IMR-90 (cell line): ENCODE measurements around the gene HTR3C. TPM values are rescaled to one million over a fixed set of nuclear protein-coding genes. Genes with fewer than 3 reads are reported as not detected.

Experiments used
- ATAC-seq: fragments of 200-7000 bp; cut with Tn5 transposase; 2 replicates; pipeline ENCODE4 v1.9.1; 2020; ENCODE audit warnings: low read depth, mild to moderate bottlenecking, moderate library complexity
- BruUV-seq: library from RNA; stranded (reverse); fragments of 400-500 nt; replicated peaks from 2 replicates; lab custom pipeline; 2021; lab: Mats Ljungman, UMichigan
- CTCF ChIA-PET: fragments of 300-600 bp; formaldehyde crosslinking; extraction: SDS; loops from one replicate; lab custom pipeline; 2021; ENCODE audit warnings: antibody characterized with exemption; lab: Yijun Ruan, JAX
- POLR2A ChIA-PET: fragments of 300-600 bp; sonication (Branson Sonifier 250); formaldehyde crosslinking; loops from one replicate; lab custom pipeline; 2022; ENCODE audit warnings: antibody characterized with exemption; ENCODE audit not compliant: unreplicated experiment; lab: Charles Lee
- DNase-seq: peaks from one replicate; pipeline ENCODE4 v3.0.0; 2013
- H2AFZ ChIP-seq: replicated peaks from 2 replicates; pipeline ENCODE3; 2013; ENCODE audit warnings: low read length, mild to moderate bottlenecking; ENCODE audit not compliant: poor library complexity
- H2AK5ac ChIP-seq: 2 replicates; pipeline ENCODE4 v1.6.1; 2013; ENCODE audit warnings: low read depth, low read length, inconsistent platforms
- H2AK9ac ChIP-seq: replicated peaks from 2 replicates; pipeline ENCODE3; 2013; ENCODE audit warnings: mild to moderate bottlenecking, low read depth, low read length, moderate library complexity; ENCODE audit not compliant: poor library complexity
- H2BK120ac ChIP-seq: 2 replicates; pipeline ENCODE4 v1.6.1; 2013; ENCODE audit warnings: low read depth, low read length, inconsistent platforms
- H2BK15ac ChIP-seq: 3 replicates; pipeline ENCODE4 v1.6.1; 2013; ENCODE audit warnings: low read depth, low read length, inconsistent platforms
- H2BK20ac ChIP-seq: 2 replicates; pipeline ENCODE4 v1.6.1; 2013; ENCODE audit warnings: low read depth, mild to moderate bottlenecking, inconsistent platforms, low read length, moderate library complexity
- H2BK5ac ChIP-seq: 2 replicates; pipeline ENCODE4 v1.6.1; 2013; ENCODE audit warnings: mild to moderate bottlenecking, low read depth, low read length, inconsistent platforms; ENCODE audit not compliant: poor library complexity, severe bottlenecking
- H3K14ac ChIP-seq: replicated peaks from 2 replicates; pipeline ENCODE4 v1.6.1; 2013; ENCODE audit warnings: low read depth, low read length, inconsistent platforms
- H3K18ac ChIP-seq: 2 replicates; pipeline ENCODE4 v1.6.1; 2013; ENCODE audit warnings: low read depth, low read length, control low read depth
- H3K23ac ChIP-seq: 2 replicates; pipeline ENCODE4 v1.6.1; 2013; ENCODE audit warnings: low read depth, low read length, inconsistent platforms
- H3K27ac ChIP-seq: 2 replicates; pipeline ENCODE4 v1.5.1; 2013; ENCODE audit warnings: mild to moderate bottlenecking, control low read depth, low read length; ENCODE audit not compliant: insufficient read depth
- H3K27me3 ChIP-seq: 2 replicates; pipeline ENCODE4 v1.6.1; 2013; ENCODE audit warnings: low read length; ENCODE audit not compliant: control insufficient read depth, insufficient read depth
- H3K36me3 ChIP-seq: 2 replicates; pipeline ENCODE4 v1.6.1; 2013; ENCODE audit warnings: low read length, mixed read lengths; ENCODE audit not compliant: control insufficient read depth, insufficient read depth
- H3K4ac ChIP-seq: 2 replicates; pipeline ENCODE4 v1.6.1; 2013; ENCODE audit warnings: low read depth, low read length, inconsistent platforms
- H3K4me1 ChIP-seq: 2 replicates; pipeline ENCODE4 v1.6.1; 2013; ENCODE audit warnings: low read length, mixed read lengths; ENCODE audit not compliant: control insufficient read depth, insufficient read depth
- H3K4me2 ChIP-seq: 2 replicates; pipeline ENCODE4 v1.6.1; 2013; ENCODE audit warnings: low read depth, mild to moderate bottlenecking, control low read depth, low read length, moderate library complexity
- H3K4me3 ChIP-seq: 2 replicates; pipeline ENCODE4 v1.5.1; 2013; ENCODE audit warnings: low read depth, mild to moderate bottlenecking, control low read depth, low read length, moderate library complexity; ENCODE audit not compliant: insufficient read depth
- H3K56ac ChIP-seq: 2 replicates; pipeline ENCODE4 v1.6.1; 2013; ENCODE audit warnings: low read length, inconsistent platforms; ENCODE audit not compliant: insufficient read depth; ENCODE audit errors: extremely low read depth
- H3K79me1 ChIP-seq, 2 experiments: 2 replicates each; pipeline ENCODE4 v1.6.1; 2013; ENCODE audit warnings: low read length in 2 of 2, inconsistent platforms in 1 of 2, low read depth in 1 of 2
- H3K9ac ChIP-seq: 2 replicates; pipeline ENCODE4 v1.6.1; 2013; ENCODE audit warnings: low read depth, low read length, control low read depth
- H3K9me1 ChIP-seq: 2 replicates; pipeline ENCODE4 v1.6.1; 2013; ENCODE audit warnings: low read length, inconsistent platforms; ENCODE audit not compliant: insufficient read depth
- H3K9me3 ChIP-seq: 2 replicates; pipeline ENCODE4 v1.6.1; 2013; ENCODE audit warnings: low read length; ENCODE audit not compliant: control insufficient read depth, insufficient read depth
- H4K20me1 ChIP-seq: 2 replicates; pipeline ENCODE4 v1.6.1; 2013; ENCODE audit warnings: low read length, inconsistent platforms; ENCODE audit not compliant: insufficient read depth
- H4K5ac ChIP-seq: 2 replicates; pipeline ENCODE4 v1.6.1; 2013; ENCODE audit warnings: mild to moderate bottlenecking, low read depth, low read length, control low read depth
- H4K8ac ChIP-seq, 2 experiments: 2 replicates each; pipeline ENCODE4 v1.6.1; 2013; ENCODE audit warnings: low read depth in 2 of 2, low read length in 2 of 2, control low read depth in 1 of 2, inconsistent platforms in 1 of 2
- H4K91ac ChIP-seq: 2 replicates; pipeline ENCODE4 v1.6.1; 2013; ENCODE audit warnings: low read depth, low read length, inconsistent platforms; ENCODE audit not compliant: insufficient read depth
- FOS ChIP-seq: fragments of 150-350 bp; IDR thresholded peaks from 2 replicates; pipeline ENCODE4 v1.6.1; 2016; ENCODE audit warnings: low read depth, low read length
- MAFK ChIP-seq: IDR thresholded peaks from 2 replicates; pipeline ENCODE4 v1.6.1; 2012; ENCODE audit warnings: low read depth, low read length, improper control_type of control experiment
- MAZ ChIP-seq: IDR thresholded peaks from 2 replicates; pipeline ENCODE4 v1.6.1; 2012; ENCODE audit warnings: low read depth, mild to moderate bottlenecking, low read length, improper control_type of control experiment, moderate library complexity, borderline replicate concordance
- POLR2A ChIP-seq: IDR thresholded peaks from 2 replicates; pipeline ENCODE4 v1.6.1; 2012; ENCODE audit warnings: mild to moderate bottlenecking, low read depth, low read length
- RAD21 ChIP-seq: IDR thresholded peaks from 2 replicates; pipeline ENCODE4 v1.6.1; 2012; ENCODE audit warnings: low read length, improper control_type of control experiment
- RCOR1 ChIP-seq: IDR thresholded peaks from 2 replicates; pipeline ENCODE4 v1.6.1; 2012; ENCODE audit warnings: mild to moderate bottlenecking, low read length, improper control_type of control experiment; ENCODE audit not compliant: insufficient replicate concordance
- SMC3 ChIP-seq: fragments of 150-350 bp; IDR thresholded peaks from 2 replicates; pipeline ENCODE4 v1.6.1; 2016; ENCODE audit warnings: low read depth, mild to moderate bottlenecking, antibody characterized with exemption, low read length, moderate library complexity
- WGBS, 2 experiments: methylation state at CpG; one replicate each; pipeline versions ENCODE4 v1.1.5 to v1.1.7; 2013; ENCODE audit warnings: missing lambda C conversion rate in 2 of 2; ENCODE audit not compliant: insufficient read length in 1 of 2; ENCODE audit errors: extremely low coverage in 2 of 2; 5-methylcytosine and 5-hydroxymethylcytosine counted together
- dilution Hi-C: fragments of 300-500 bp; cut with HindIII; formaldehyde crosslinking; loops from one replicate; pipeline ENCODE4 v1.14.3; 2018; ENCODE audit warnings: low sequenced_read_pairs; ENCODE audit not compliant: unreplicated experiment
- in situ Hi-C: fragments of 300-500 bp; cut with MboI; formaldehyde crosslinking; loops from 3 replicates; pipeline ENCODE4 v1.14.3; 2019; ENCODE audit warnings: low sequenced_read_pairs, inconsistent platforms, mixed read lengths
- intact Hi-C: fragments of 100-400 bp; cut with micrococcal nuclease; formaldehyde crosslinking; loops from 2 replicates; pipeline ENCODE4 v1.10.0; 2022
- polyA plus RNA-seq, 3 experiments: library from polyadenylated mRNA; depleted of rRNA; stranded (reverse); fragments of >200 nt; gene quantifications; 2 replicates each; pipeline ENCODE4 v1.2.3, GENCODE V29; 2012; ENCODE audit warnings: low replicate concordance in 1 of 3
- total RNA-seq: library from RNA; depleted of rRNA; stranded (reverse); fragments of >200 nt; gene quantifications from 2 replicates; pipeline ENCODE4 v1.2.3, GENCODE V29; 2012
- TF ChIP-seq, protein P1 (sequence below): conservative IDR thresholded peaks from 2 replicates; pipeline ENCODE4 v1.5.1; 2012; ENCODE audit warnings: mild to moderate bottlenecking, low read depth, low read length, improper control_type of control experiment

The HTR3C gene
- total and polyA plus RNA-seq, 2 of the 4 experiments (the other 2 are of a cell fraction): not detected

DNA sequence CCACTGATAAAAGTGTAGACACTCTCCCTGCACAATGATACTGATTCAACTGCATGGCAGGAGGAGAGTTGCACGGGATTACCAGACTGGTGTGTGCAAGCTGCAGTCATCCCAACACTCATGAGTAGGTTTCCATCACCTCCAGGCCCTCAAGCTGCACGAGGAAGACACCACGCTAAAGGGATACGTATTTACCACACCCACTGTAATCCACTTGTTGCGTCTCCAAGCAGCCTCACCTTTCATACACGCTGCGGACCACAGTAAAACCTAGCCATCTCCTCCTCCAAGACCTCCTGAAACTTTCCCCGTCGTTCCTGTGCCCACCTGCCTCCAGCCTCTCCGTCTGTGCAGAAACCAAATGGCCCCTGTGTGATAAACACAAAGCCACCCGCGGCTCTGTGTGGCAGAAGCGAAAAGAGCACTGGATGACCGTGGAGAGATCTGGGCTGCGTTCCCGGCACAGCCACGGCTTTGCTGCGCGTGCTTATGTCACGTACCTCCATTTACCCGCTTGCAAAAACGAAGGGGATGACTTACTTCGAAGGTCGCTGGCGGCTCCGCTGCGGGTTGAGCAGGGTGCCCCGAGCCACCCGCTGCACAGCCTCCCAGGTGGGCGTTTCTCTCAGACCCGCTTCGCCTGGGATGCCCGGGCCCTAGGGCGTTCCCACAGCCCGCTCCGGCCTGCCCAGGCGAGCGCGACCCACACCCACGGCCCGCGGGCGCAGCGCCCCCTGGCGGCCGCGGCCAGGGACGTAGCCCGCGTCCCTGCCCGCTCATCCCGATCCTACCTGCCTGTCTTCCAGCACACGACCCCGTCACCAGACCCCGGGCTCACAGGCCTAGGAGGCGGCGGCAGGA is 35.8 kb upstream of the HTR3C start:
- Histone ChIP-seq H4K20me1 (no peaks in the 10 kb centered on the region), H3K4ac (peak overlapping the region; percentile 72), H4K91ac (peak overlapping the region; percentile 5; the same call in 1 of the 2 replicates), H2BK20ac (no peak overlapping the region), H4K5ac (peak overlapping the region; percentile 19), H3K4me2 (peak overlapping the region; percentile 77), H3K14ac (peak overlapping the region; percentile 62), H2AFZ (peak overlapping the region; percentile 94), H2AK5ac (peak overlapping the region; percentile 52), H3K27me3 (0 out of 2 replicates have a peak, but pooled peaks cover 1% of the 10 kb centered on the region), H3K18ac (no peak overlapping the region; the same call in 1 of the 2 replicates), H3K4me3 (peak overlapping the region; percentile 57), H2AK9ac (peak overlapping the region; percentile 93), H3K9me3 (no peaks in the 10 kb centered on the region), H3K36me3 (no peaks in the 10 kb centered on the region), H2BK5ac (peak overlapping the region; percentile 23), H2BK120ac (no peak overlapping the region), H3K9me1 (peaks cover 3% of the 10 kb centered on the region), H3K27ac (peak overlapping the region; percentile 54), H3K56ac (no peak overlapping the region), H3K4me1 (peaks cover 7% of the 10 kb centered on the region), H3K9ac (peak overlapping the region; percentile 72), H3K79me1 (peaks cover 15 to 27% of the 10 kb centered on the region in 2 experiments), H3K23ac (peak overlapping the region; percentile 55; the same call in 1 of the 2 replicates), H2BK15ac (no peak overlapping the region), H4K8ac (peak overlapping the region; percentile 18 to 64; a peak in 3 of 4 replicates)
- DNase-seq (peak; percentile 32), ATAC-seq (peak; percentile 85)
- ChIA-PET POLR2A (interaction anchor here (0.6 kb wide), 1 partner anchor 132 kb away, joined by 5 read pairs; no protein-coding TSS in a partner anchor), CTCF (interaction anchor here (0.5 to 1.1 kb wide), 5 partner anchors 13 to 689 kb away, joined by 3 to 5 read pairs (median 4); no protein-coding TSS in a partner anchor)
- in situ Hi-C loops: loop anchor here (10.0 kb wide), 1 partner anchor 122 kb away; no protein-coding TSS in a partner anchor
- TF ChIP-seq MAFK (no peak), RCOR1 (peak; percentile 44), RAD21 (peak; percentile 68), MAZ (peak; percentile 65; the same call in 1 of the 2 replicates), SMC3 (peak; percentile 77), FOS (no peak), POLR2A (0 out of 2 replicates have a peak, but pooled peaks have one; percentile 10)
- TF ChIP-seq, protein P1, sequence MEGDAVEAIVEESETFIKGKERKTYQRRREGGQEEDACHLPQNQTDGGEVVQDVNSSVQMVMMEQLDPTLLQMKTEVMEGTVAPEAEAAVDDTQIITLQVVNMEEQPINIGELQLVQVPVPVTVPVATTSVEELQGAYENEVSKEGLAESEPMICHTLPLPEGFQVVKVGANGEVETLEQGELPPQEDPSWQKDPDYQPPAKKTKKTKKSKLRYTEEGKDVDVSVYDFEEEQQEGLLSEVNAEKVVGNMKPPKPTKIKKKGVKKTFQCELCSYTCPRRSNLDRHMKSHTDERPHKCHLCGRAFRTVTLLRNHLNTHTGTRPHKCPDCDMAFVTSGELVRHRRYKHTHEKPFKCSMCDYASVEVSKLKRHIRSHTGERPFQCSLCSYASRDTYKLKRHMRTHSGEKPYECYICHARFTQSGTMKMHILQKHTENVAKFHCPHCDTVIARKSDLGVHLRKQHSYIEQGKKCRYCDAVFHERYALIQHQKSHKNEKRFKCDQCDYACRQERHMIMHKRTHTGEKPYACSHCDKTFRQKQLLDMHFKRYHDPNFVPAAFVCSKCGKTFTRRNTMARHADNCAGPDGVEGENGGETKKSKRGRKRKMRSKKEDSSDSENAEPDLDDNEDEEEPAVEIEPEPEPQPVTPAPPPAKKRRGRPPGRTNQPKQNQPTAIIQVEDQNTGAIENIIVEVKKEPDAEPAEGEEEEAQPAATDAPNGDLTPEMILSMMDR: peak; percentile 80
- WGBS, 2 experiments: 32% methylated on average over 16 of the region's 57 CpGs; no CpG with 5 or more reads in 1 of the 2 experiments
- no TSS peak for BruUV-seq
- dilution Hi-C loops: no loop called here
- intact Hi-C loops: loop anchor here (1.0 to 10.0 kb wide), 4 partner anchors 28 to 238 kb away; no protein-coding TSS in a partner anchor
